Skeletal muscle tissue (tissue), 4 donors: ENCODE results near the gene SPANXD. TPM values are rescaled to one million over a fixed set of nuclear protein-coding genes. Genes with fewer than 3 reads are reported as not detected.

Experiments
- H3K27ac ChIP-seq: one replicate; pipeline ENCODE4 v1.7.0; 2013; ENCODE audit warnings: mild to moderate bottlenecking, low read depth, low read length, inconsistent platforms
- H3K27me3 ChIP-seq, 3 donors: one replicate each; pipeline ENCODE4 v1.7.0; 2013; ENCODE audit warnings: low read length in 3 of 3; ENCODE audit not compliant: control insufficient read depth in 3 of 3, insufficient read depth in 3 of 3
- H3K36me3 ChIP-seq, 3 donors: one replicate each; pipeline ENCODE4 v1.7.0; 2013; ENCODE audit warnings: low read length in 3 of 3; ENCODE audit not compliant: control insufficient read depth in 3 of 3, insufficient read depth in 3 of 3
- H3K4me1 ChIP-seq, 3 donors: one replicate each; pipeline ENCODE4 v1.7.0; 2013; ENCODE audit warnings: low read length in 3 of 3, mild to moderate bottlenecking in 3 of 3; ENCODE audit not compliant: control insufficient read depth in 3 of 3, insufficient read depth in 3 of 3
- H3K4me3 ChIP-seq, 3 donors: one replicate each; pipeline ENCODE4 v1.7.0; 2013; ENCODE audit warnings: low read length in 3 of 3
- H3K9ac ChIP-seq, 3 donors: one replicate each; pipeline ENCODE4 v1.7.0; 2013; ENCODE audit warnings: low read length in 3 of 3, mild to moderate bottlenecking in 3 of 3, moderate library complexity in 2 of 3, low read depth in 1 of 3
- H3K9me3 ChIP-seq, 3 donors: one replicate each; pipeline ENCODE4 v1.7.0; 2013; ENCODE audit warnings: low read length in 3 of 3; ENCODE audit not compliant: control insufficient read depth in 3 of 3
- total RNA-seq: library from RNA; depleted of rRNA; stranded (reverse); fragments of >200 nt; gene quantifications from one replicate; pipeline ENCODE4 v1.2.3, GENCODE V29; 2014
- donor health status: Osteomylitis.

Gene SPANXD
- total RNA-seq, 1 donor from 2014 or later: not detected

DNA sequence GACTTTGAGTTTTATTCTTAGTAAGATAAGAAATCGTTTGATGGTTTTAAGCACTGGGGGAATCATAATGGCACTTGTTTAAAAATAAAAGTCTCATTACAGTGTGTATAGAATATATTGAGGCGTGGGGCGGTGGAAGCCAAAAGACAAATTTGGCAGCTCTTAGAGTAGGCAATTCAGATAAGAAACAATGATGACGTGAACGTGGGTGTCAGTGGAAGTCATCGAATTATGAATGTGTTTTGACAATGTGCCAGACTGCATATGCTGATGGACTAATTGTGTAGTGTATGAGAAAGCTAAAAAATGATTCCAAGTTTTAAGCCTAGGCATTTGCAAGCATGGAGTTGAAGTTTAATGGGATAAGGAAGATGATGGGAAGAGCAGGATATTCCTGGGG is 35.8 kb downstream of the SPANXD start:
- H3K36me3 ChIP-seq: no peaks in the 10 kb centered on the region
- no peak overlapping the region for H3K27ac ChIP-seq
- no peak overlapping the region for H3K9ac ChIP-seq
- no peaks in the 10 kb centered on the region for H3K27me3 ChIP-seq
- H3K4me1 ChIP-seq: no peaks in the 10 kb centered on the region
- no peak overlapping the region for H3K4me3 ChIP-seq
- H3K9me3 ChIP-seq: no peaks in the 10 kb centered on the region

DNA sequence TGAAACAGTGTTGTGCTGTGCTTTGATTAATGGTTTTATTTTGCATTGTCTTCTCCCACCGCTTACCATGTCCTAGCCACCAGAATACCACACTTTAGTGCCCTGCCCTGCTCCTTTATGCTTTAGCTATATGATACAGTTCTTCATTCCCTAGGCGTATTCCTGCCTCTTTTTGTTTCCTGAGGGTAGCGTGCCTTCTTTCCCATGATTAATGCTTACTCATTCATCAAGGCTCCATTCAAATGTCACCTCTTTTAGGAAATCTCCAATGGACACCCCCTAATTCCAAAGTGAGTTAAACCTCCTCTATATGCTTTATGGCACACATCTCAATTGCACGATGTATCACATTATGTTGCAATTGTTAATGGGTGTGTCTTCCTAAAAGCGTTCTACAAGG is 46.3 kb downstream of the SPANXD start:
- no peaks in the 10 kb centered on the region for H3K36me3 ChIP-seq
- no peaks in the 10 kb centered on the region for H3K4me1 ChIP-seq
- no peak overlapping the region for H3K4me3 ChIP-seq
- H3K27ac ChIP-seq: no peak overlapping the region
- H3K27me3 ChIP-seq: no peaks in the 10 kb centered on the region
- peaks cover 0 to 2% (median 0%) of the 10 kb centered on the region in 3 donors for H3K9me3 ChIP-seq
- no peak overlapping the region for H3K9ac ChIP-seq

Other genes with a start within 250 kb of the SPANXD start
- gene SPANXA1, start 114.0 kb downstream of the SPANXD start, total RNA-seq: not detected
- not detected for gene SPANXA2, start 109.0 kb downstream of the SPANXD start, total RNA-seq
- gene MAGEC3, start 139.6 kb upstream of the SPANXD start, total RNA-seq: not detected
- not detected for gene MAGEC1, start 205.2 kb upstream of the SPANXD start, total RNA-seq